ENCODE measurements around the gene ACO2. TPM values are rescaled to one million over a fixed set of nuclear protein-coding genes. Genes with fewer than 3 reads are reported as not detected.

ACO2 gene
- total RNA-seq, 1 experiment from 2014 or later: 90.5 TPM

- ChIA-PET CTCF (no interaction called here), POLR2A (no interaction called here)
- BruUV-seq (replicated peaks): no TSS peak
- TF ChIP-seq, protein P1, sequence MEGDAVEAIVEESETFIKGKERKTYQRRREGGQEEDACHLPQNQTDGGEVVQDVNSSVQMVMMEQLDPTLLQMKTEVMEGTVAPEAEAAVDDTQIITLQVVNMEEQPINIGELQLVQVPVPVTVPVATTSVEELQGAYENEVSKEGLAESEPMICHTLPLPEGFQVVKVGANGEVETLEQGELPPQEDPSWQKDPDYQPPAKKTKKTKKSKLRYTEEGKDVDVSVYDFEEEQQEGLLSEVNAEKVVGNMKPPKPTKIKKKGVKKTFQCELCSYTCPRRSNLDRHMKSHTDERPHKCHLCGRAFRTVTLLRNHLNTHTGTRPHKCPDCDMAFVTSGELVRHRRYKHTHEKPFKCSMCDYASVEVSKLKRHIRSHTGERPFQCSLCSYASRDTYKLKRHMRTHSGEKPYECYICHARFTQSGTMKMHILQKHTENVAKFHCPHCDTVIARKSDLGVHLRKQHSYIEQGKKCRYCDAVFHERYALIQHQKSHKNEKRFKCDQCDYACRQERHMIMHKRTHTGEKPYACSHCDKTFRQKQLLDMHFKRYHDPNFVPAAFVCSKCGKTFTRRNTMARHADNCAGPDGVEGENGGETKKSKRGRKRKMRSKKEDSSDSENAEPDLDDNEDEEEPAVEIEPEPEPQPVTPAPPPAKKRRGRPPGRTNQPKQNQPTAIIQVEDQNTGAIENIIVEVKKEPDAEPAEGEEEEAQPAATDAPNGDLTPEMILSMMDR (IDR thresholded peaks at IDR 0.05; ENCODE audit: insufficient read depth in 1 of 2, low read depth in 1 of 2, low read length in 1 of 2, severe bottlenecking in 1 of 2, unreplicated experiment in 1 of 2): no peak
- intact Hi-C loops (cut with micrococcal nuclease; ENCODE audit: unreplicated experiment): no loop called here
- no peaks in the 10 kb centered on the region; the same call in 1 of the 2 replicates for H3K36me3 ChIP-seq (ENCODE audit: control insufficient read depth, insufficient read depth, low read length)
- no peaks in the 10 kb centered on the region for H3K9me3 Mint-ChIP-seq (ENCODE audit: unreplicated experiment)
- H3K27me3 Mint-ChIP-seq (ENCODE audit: insufficient read depth, unreplicated experiment): no peaks in the 10 kb centered on the region
- peaks cover 36% of the 10 kb centered on the region for H3K36me3 Mint-ChIP-seq (ENCODE audit: insufficient read depth, unreplicated experiment)
- peaks cover 12% of the 10 kb centered on the region for H3K4me1 ChIP-seq
- no peaks in the 10 kb centered on the region for H3K9me3 ChIP-seq
- H3K4me1 Mint-ChIP-seq (ENCODE audit: low read depth, unreplicated experiment): peaks cover 21% of the 10 kb centered on the region
- no peaks in the 10 kb centered on the region for H3K27me3 ChIP-seq (replicated peaks; ENCODE audit: control insufficient read depth, insufficient read depth, low read length)
- H3K27ac Mint-ChIP-seq (ENCODE audit: unreplicated experiment): no peak overlapping the region
- no peak overlapping the region for H3K4me3 ChIP-seq (ENCODE audit: low read depth, low read length)
- no peak overlapping the region for H3K4me3 Mint-ChIP-seq (ENCODE audit: unreplicated experiment)
- DNase-seq: no peak
Measured at GRCh38 chr22:41540006-41540315, 71.0 kb downstream of the ACO2 start.

GRCh38 chr22:41540365-41540764 is 71.4 kb downstream of the ACO2 start:
- no peak overlapping the region for H3K4me3 ChIP-seq (ENCODE audit: low read depth, low read length)
- H3K4me1 ChIP-seq: peaks cover 15% of the 10 kb centered on the region
- ChIA-PET CTCF (interaction anchor here (0.7 kb wide), 1 partner anchor 10 kb away, joined by 3 read pairs; no protein-coding TSS in a partner anchor), POLR2A (no interaction called here)
- H3K36me3 Mint-ChIP-seq (ENCODE audit: insufficient read depth, unreplicated experiment): peaks cover 32% of the 10 kb centered on the region
- H3K27me3 Mint-ChIP-seq (ENCODE audit: insufficient read depth, unreplicated experiment): no peaks in the 10 kb centered on the region
- TF ChIP-seq, protein P1 (IDR thresholded peaks at IDR 0.05; ENCODE audit: insufficient read depth in 1 of 2, low read depth in 1 of 2, low read length in 1 of 2, severe bottlenecking in 1 of 2, unreplicated experiment in 1 of 2): no peak
- BruUV-seq (replicated peaks): no TSS peak
- no peaks in the 10 kb centered on the region for H3K9me3 Mint-ChIP-seq (ENCODE audit: unreplicated experiment)
- peaks cover 24% of the 10 kb centered on the region for H3K4me1 Mint-ChIP-seq (ENCODE audit: low read depth, unreplicated experiment)
- H3K36me3 ChIP-seq (ENCODE audit: control insufficient read depth, insufficient read depth, low read length): no peaks in the 10 kb centered on the region; the same call in 1 of the 2 replicates
- intact Hi-C loops (cut with micrococcal nuclease; ENCODE audit: unreplicated experiment): no loop called here
- H3K27ac Mint-ChIP-seq (ENCODE audit: unreplicated experiment): no peak overlapping the region
- H3K27me3 ChIP-seq (replicated peaks; ENCODE audit: control insufficient read depth, insufficient read depth, low read length): no peaks in the 10 kb centered on the region
- no peak overlapping the region for H3K4me3 Mint-ChIP-seq (ENCODE audit: unreplicated experiment)
- no peak for DNase-seq
- H3K9me3 ChIP-seq: no peaks in the 10 kb centered on the region

DNA sequence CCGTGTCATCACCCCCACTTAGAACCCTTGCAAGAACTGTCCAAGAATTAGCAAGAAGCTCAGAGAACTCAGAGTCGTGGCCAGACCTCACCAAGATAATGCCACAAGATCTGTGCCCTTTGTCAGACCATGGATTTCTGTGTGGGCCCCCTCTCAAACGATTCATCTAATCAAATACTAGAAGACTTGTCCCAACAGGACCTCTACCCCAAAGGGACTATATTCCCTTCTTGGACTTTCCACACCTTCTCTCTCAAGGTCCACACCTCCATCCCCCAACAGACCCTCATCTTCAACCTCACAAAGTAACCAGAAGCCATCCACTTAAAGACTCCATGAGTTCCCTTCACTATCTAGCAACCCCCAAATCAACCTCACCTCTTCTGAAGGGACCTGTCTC is 72.6 kb downstream of the ACO2 start:
- peaks cover 15% of the 10 kb centered on the region for H3K4me1 ChIP-seq
- Mint-ChIP-seq H3K27me3 (ENCODE audit: insufficient read depth, unreplicated experiment) (no peaks in the 10 kb centered on the region), H3K36me3 (ENCODE audit: insufficient read depth, unreplicated experiment) (peaks cover 30% of the 10 kb centered on the region), H3K4me3 (ENCODE audit: unreplicated experiment) (peak overlapping the region; percentile 16), H3K4me1 (ENCODE audit: low read depth, unreplicated experiment) (peaks cover 24% of the 10 kb centered on the region), H3K9me3 (ENCODE audit: unreplicated experiment) (no peaks in the 10 kb centered on the region), H3K27ac (ENCODE audit: unreplicated experiment) (no peak overlapping the region)
- no peaks in the 10 kb centered on the region for H3K27me3 ChIP-seq (replicated peaks; ENCODE audit: control insufficient read depth, insufficient read depth, low read length)
- DNase-seq: no peak
- H3K4me3 ChIP-seq (ENCODE audit: low read depth, low read length): no peak overlapping the region
- H3K36me3 ChIP-seq (ENCODE audit: control insufficient read depth, insufficient read depth, low read length): no peaks in the 10 kb centered on the region; the same call in 1 of the 2 replicates
- no peaks in the 10 kb centered on the region for H3K9me3 ChIP-seq
- no TSS peak for BruUV-seq (replicated peaks)
- intact Hi-C loops (cut with micrococcal nuclease; ENCODE audit: unreplicated experiment): no loop called here
- ChIA-PET CTCF (interaction anchor here (0.5 kb wide), 1 partner anchor 66 kb away, joined by 6 read pairs; no protein-coding TSS in a partner anchor), POLR2A (no interaction called here)
- TF ChIP-seq, protein P1 (IDR thresholded peaks at IDR 0.05; ENCODE audit: insufficient read depth in 1 of 2, low read depth in 1 of 2, low read length in 1 of 2, severe bottlenecking in 1 of 2, unreplicated experiment in 1 of 2): no peak
